GM21717 (cell line): ENCODE results near the gene IKZF2.
A peak's percentile ranks its signal among the peaks of the same experiment; 100 is the strongest.

ENCODE experiments used
- ATAC-seq: cut with Tn5 transposase; IDR thresholded peaks from one replicate; pipeline ENCODE4 v1.9.1; 2021; ENCODE audit warnings: mild to moderate bottlenecking, moderate library complexity; ENCODE audit not compliant: unreplicated experiment

IKZF2 gene

GRCh38 chr2:212966884-212967283 is 184.5 kb downstream of the IKZF2 start:
- no peak for ATAC-seq

- ATAC-seq, result no peak
Measured at GRCh38 chr2:212962691-212963090, 188.7 kb downstream of the IKZF2 start.

GRCh38 chr2:212961255-212961654 is 190.2 kb downstream of the IKZF2 start:
- ATAC-seq, result no peak

- ATAC-seq, result no peak
Measured at GRCh38 chr2:212960336-212960735, 191.1 kb downstream of the IKZF2 start.

GRCh38 chr2:212959471-212960117 is 191.8 kb downstream of the IKZF2 start:
- no peak for ATAC-seq

GRCh38 chr2:212958757-212959295 is 192.6 kb downstream of the IKZF2 start:
- no peak for ATAC-seq

- ATAC-seq, result no peak
Measured at GRCh38 chr2:212958133-212958532, 193.3 kb downstream of the IKZF2 start.

- ATAC-seq, result no peak
Measured at GRCh38 chr2:212957624-212958023, 193.8 kb downstream of the IKZF2 start.

GRCh38 chr2:212956665-212957607 is 194.5 kb downstream of the IKZF2 start:
- ATAC-seq, result no peak

- peak; percentile 95 for ATAC-seq
Measured at GRCh38 chr2:212953170-212953920, 198.1 kb downstream of the IKZF2 start.

- no peak for ATAC-seq
Measured at GRCh38 chr2:212949786-212950185, 201.6 kb downstream of the IKZF2 start.
